ENCODE measurements around the gene OOSP4B.
"Not testable (repeated sequence)": the region's sequence is repeated elsewhere in the genome, so short reads cannot be mapped to it uniquely, and the experiment has no call there.

OOSP4B gene

DNA sequence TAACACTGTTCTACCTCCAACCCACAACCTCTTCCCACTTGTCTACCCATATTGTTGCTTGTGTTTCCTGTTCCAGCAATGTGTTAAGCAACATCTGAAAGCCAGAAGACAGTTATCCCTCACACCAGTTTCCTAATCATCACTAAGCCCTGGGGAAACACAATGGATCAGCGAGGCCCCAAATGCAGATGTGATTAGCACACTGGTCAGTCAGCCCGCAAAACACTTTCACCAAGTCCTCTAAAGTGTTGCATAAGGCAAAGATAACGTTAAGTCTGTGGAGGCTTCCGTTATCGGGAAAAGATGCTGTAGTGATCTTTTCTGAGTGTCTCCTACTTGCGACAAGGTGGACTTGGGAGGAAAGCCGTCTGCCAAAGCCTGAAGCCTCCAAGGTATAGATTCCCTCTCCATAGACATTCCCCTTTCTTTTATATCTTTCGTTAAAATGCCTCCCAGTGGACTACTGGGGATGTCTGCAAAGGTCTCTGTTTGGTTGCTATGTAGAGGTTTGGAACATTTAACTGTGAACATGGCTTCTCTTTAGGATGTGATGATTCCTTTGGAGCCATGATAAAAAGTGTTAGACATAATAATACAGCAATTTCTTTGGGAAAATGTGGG, 39.5 kb downstream of the OOSP4B start, which contains the start of gene MS4A3:
TSS of gene MS4A3 (plus strand) at position 317 of the 621 bp plus-strand sequence. CDS start 4,496 bp downstream, outside the sequence.
- H3K4me1 ChIP-seq (ENCODE audit: control insufficient read depth in 2 of 2, insufficient read depth in 2 of 2, low read length in 2 of 2) = no peaks in the 10 kb centered on the region
- no peak within 1 kb of the TSS for H3K4me3 ChIP-seq (ENCODE audit: low read length in 2 of 2)
- no peak within 1 kb of the TSS for H3K27ac ChIP-seq (ENCODE audit: low read depth in 2 of 2, low read length in 2 of 2)

GRCh38 chr11:60059052-60059451, 42.1 kb downstream of the OOSP4B start:
- no peak overlapping the region for H3K4me3 ChIP-seq (ENCODE audit: low read length in 2 of 2)
- H3K27ac ChIP-seq (ENCODE audit: low read depth in 2 of 2, low read length in 2 of 2) = no peak overlapping the region

More for the DNA sequence above, 39.5 kb downstream of the OOSP4B start, which contains the start of gene MS4A3:
- H3K9ac ChIP-seq (ENCODE audit: low read depth in 1 of 2, low read length in 2 of 2) = no peak within 1 kb of the TSS
- H3K9me3 ChIP-seq (ENCODE audit: control insufficient read depth in 2 of 2, low read length in 2 of 2) = no peaks in the 10 kb centered on the region
- no peaks in the 10 kb centered on the region for H3K27me3 ChIP-seq (ENCODE audit: control insufficient read depth in 2 of 2, insufficient read depth in 2 of 2, low read length in 2 of 2)
- H3K36me3 ChIP-seq (ENCODE audit: control insufficient read depth in 2 of 2, insufficient read depth in 2 of 2, low read length in 2 of 2) = no peaks in the 10 kb centered on the region

GRCh38 chr11:60059521-60060240, 42.7 kb downstream of the OOSP4B start:
- H3K4me1 ChIP-seq (ENCODE audit: control insufficient read depth in 2 of 2, insufficient read depth in 2 of 2, low read length in 2 of 2) = no peaks in the 10 kb centered on the region
- no peaks in the 10 kb centered on the region for H3K9me3 ChIP-seq (ENCODE audit: control insufficient read depth in 2 of 2, low read length in 2 of 2)
- no peak overlapping the region for H3K4me3 ChIP-seq (ENCODE audit: low read length in 2 of 2)
- no peak overlapping the region for H3K9ac ChIP-seq (ENCODE audit: low read depth in 1 of 2, low read length in 2 of 2)
- H3K27ac ChIP-seq (ENCODE audit: low read depth in 2 of 2, low read length in 2 of 2) = no peak overlapping the region
- H3K36me3 ChIP-seq (ENCODE audit: control insufficient read depth in 2 of 2, insufficient read depth in 2 of 2, low read length in 2 of 2) = no peaks in the 10 kb centered on the region
- no peaks in the 10 kb centered on the region for H3K27me3 ChIP-seq (ENCODE audit: control insufficient read depth in 2 of 2, insufficient read depth in 2 of 2, low read length in 2 of 2)

More at GRCh38 chr11:60059052-60059451, 42.1 kb downstream of the OOSP4B start:
- H3K9ac ChIP-seq (ENCODE audit: low read depth in 1 of 2, low read length in 2 of 2) = no peak overlapping the region
- H3K27me3 ChIP-seq (ENCODE audit: control insufficient read depth in 2 of 2, insufficient read depth in 2 of 2, low read length in 2 of 2) = no peaks in the 10 kb centered on the region
- no peaks in the 10 kb centered on the region for H3K9me3 ChIP-seq (ENCODE audit: control insufficient read depth in 2 of 2, low read length in 2 of 2)
- no peaks in the 10 kb centered on the region for H3K36me3 ChIP-seq (ENCODE audit: control insufficient read depth in 2 of 2, insufficient read depth in 2 of 2, low read length in 2 of 2)
- no peaks in the 10 kb centered on the region for H3K4me1 ChIP-seq (ENCODE audit: control insufficient read depth in 2 of 2, insufficient read depth in 2 of 2, low read length in 2 of 2)

- H3K9ac ChIP-seq (ENCODE audit: low read depth in 1 of 2, low read length in 2 of 2) = no peak overlapping the region
- no peak overlapping the region for H3K27ac ChIP-seq (ENCODE audit: low read depth in 2 of 2, low read length in 2 of 2)
- no peaks in the 10 kb centered on the region for H3K4me1 ChIP-seq (ENCODE audit: control insufficient read depth in 2 of 2, insufficient read depth in 2 of 2, low read length in 2 of 2)
- H3K36me3 ChIP-seq (ENCODE audit: control insufficient read depth in 2 of 2, insufficient read depth in 2 of 2, low read length in 2 of 2) = no peaks in the 10 kb centered on the region
- H3K4me3 ChIP-seq (ENCODE audit: low read length in 2 of 2) = no peak overlapping the region
- H3K9me3 ChIP-seq (ENCODE audit: control insufficient read depth in 2 of 2, low read length in 2 of 2) = no peaks in the 10 kb centered on the region
- H3K27me3 ChIP-seq (ENCODE audit: control insufficient read depth in 2 of 2, insufficient read depth in 2 of 2, low read length in 2 of 2) = no peaks in the 10 kb centered on the region
These were observed 47.1 kb downstream of the OOSP4B start for GRCh38 chr11:60064111-60064510.

GRCh38 chr11:60065801-60066200, 48.8 kb downstream of the OOSP4B start:
- no peak overlapping the region for H3K9ac ChIP-seq (ENCODE audit: low read depth in 1 of 2, low read length in 2 of 2)
- no peaks in the 10 kb centered on the region for H3K9me3 ChIP-seq (ENCODE audit: control insufficient read depth in 2 of 2, low read length in 2 of 2)
- no peak overlapping the region for H3K27ac ChIP-seq (ENCODE audit: low read depth in 2 of 2, low read length in 2 of 2)
- H3K27me3 ChIP-seq (ENCODE audit: control insufficient read depth in 2 of 2, insufficient read depth in 2 of 2, low read length in 2 of 2) = no peaks in the 10 kb centered on the region
- H3K4me3 ChIP-seq (ENCODE audit: low read length in 2 of 2) = no peak overlapping the region
- H3K4me1 ChIP-seq (ENCODE audit: control insufficient read depth in 2 of 2, insufficient read depth in 2 of 2, low read length in 2 of 2) = no peaks in the 10 kb centered on the region
- no peaks in the 10 kb centered on the region for H3K36me3 ChIP-seq (ENCODE audit: control insufficient read depth in 2 of 2, insufficient read depth in 2 of 2, low read length in 2 of 2)

DNA sequence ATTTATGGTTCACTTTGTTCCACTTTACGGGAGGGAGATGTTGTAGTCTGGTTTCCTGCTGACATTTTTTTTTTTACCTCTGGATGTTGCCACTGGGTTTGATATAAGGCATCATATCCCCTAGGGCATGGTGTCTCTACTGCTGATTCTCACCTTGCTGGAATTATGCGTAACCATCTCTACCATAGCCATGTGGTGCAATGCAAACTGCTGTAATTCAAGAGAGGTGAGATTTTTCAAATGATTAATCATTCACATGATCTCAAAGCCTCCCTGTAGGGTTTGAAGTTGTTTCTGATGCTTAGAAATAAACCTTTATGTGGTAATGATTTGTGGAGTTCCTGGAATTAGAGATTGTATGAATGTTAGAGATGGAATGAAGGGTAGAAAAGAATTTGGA, 52.5 kb downstream of the OOSP4B start:
- Histone ChIP-seq H3K4me3 (ENCODE audit: low read length in 2 of 2) (no peak overlapping the region), H3K4me1 (ENCODE audit: control insufficient read depth in 2 of 2, insufficient read depth in 2 of 2, low read length in 2 of 2) (no peaks in the 10 kb centered on the region), H3K9me3 (ENCODE audit: control insufficient read depth in 2 of 2, low read length in 2 of 2) (no peaks in the 10 kb centered on the region), H3K9ac (ENCODE audit: low read depth in 1 of 2, low read length in 2 of 2) (no peak overlapping the region), H3K36me3 (ENCODE audit: control insufficient read depth in 2 of 2, insufficient read depth in 2 of 2, low read length in 2 of 2) (no peaks in the 10 kb centered on the region), H3K27ac (ENCODE audit: low read depth in 2 of 2, low read length in 2 of 2) (no peak overlapping the region), H3K27me3 (ENCODE audit: control insufficient read depth in 2 of 2, insufficient read depth in 2 of 2, low read length in 2 of 2) (no peaks in the 10 kb centered on the region)

- not testable (repeated sequence) for H3K27ac ChIP-seq (ENCODE audit: low read depth in 2 of 2, low read length in 2 of 2); H3K9me3 ChIP-seq (ENCODE audit: control insufficient read depth in 2 of 2, low read length in 2 of 2); H3K27me3 ChIP-seq (ENCODE audit: control insufficient read depth in 2 of 2, insufficient read depth in 2 of 2, low read length in 2 of 2); H3K4me3 ChIP-seq (ENCODE audit: low read length in 2 of 2); H3K4me1 ChIP-seq (ENCODE audit: control insufficient read depth in 2 of 2, insufficient read depth in 2 of 2, low read length in 2 of 2); H3K36me3 ChIP-seq (ENCODE audit: control insufficient read depth in 2 of 2, insufficient read depth in 2 of 2, low read length in 2 of 2); H3K9ac ChIP-seq (ENCODE audit: low read depth in 1 of 2, low read length in 2 of 2)
These were observed 54.7 kb downstream of the OOSP4B start for GRCh38 chr11:60071644-60072043.

DNA sequence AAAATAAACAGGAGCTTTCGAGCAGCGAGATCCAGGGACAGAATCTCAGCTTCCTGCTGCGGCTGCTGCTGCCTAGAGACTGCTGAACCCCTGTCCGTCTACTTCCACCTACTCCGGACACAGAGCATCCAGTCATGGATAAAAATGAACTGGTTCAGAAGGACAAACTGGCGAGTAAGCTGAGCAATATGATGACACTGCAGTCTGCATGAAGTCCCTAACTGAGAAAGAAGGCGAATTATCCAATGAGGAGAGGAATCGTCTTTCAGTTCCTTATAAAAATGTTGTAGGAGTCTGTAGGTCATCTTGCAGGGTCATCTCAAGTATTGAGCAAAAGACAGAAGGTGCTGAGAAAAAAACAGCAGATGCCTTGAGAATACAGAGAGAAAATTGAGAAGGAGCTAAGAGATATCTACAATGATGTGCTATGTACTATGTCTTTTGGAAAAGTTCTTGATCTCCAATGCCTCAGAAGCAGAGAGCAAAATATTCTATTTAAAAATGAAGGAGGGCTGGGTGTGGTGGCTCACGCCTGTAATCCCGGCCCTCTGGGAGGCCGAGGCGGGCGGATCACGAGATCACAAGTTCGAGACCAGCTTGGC, 60.3 kb downstream of the OOSP4B start:
- Histone ChIP-seq H3K36me3 (ENCODE audit: control insufficient read depth in 2 of 2, insufficient read depth in 2 of 2, low read length in 2 of 2) (no peaks in the 10 kb centered on the region), H3K9me3 (ENCODE audit: control insufficient read depth in 2 of 2, low read length in 2 of 2) (no peaks in the 10 kb centered on the region), H3K27ac (ENCODE audit: low read depth in 2 of 2, low read length in 2 of 2) (no peak overlapping the region), H3K9ac (ENCODE audit: low read depth in 1 of 2, low read length in 2 of 2) (no peak overlapping the region), H3K4me3 (ENCODE audit: low read length in 2 of 2) (no peak overlapping the region), H3K4me1 (ENCODE audit: control insufficient read depth in 2 of 2, insufficient read depth in 2 of 2, low read length in 2 of 2) (no peaks in the 10 kb centered on the region), H3K27me3 (ENCODE audit: control insufficient read depth in 2 of 2, insufficient read depth in 2 of 2, low read length in 2 of 2) (no peaks in the 10 kb centered on the region)

DNA sequence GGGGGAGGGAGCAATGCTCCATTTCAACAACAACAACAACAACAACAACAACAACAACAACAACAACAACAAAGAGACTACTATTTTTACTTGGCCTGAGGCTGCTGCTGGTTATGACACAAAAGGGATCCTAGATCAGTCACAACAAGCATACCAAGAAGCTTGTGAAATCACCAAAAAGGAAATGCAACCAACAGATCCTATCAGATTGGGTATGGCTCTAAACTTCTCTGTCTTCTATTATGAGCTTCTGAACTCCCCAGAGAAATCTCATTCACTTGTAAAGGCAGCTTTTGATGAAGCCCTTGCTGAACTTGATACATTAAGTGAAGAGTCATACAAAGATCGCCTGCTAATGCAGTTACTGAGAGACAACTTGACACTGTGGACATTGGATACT, 61.0 kb downstream of the OOSP4B start:
- H3K27ac ChIP-seq (ENCODE audit: low read depth in 2 of 2, low read length in 2 of 2) = no peak overlapping the region
- no peak overlapping the region for H3K4me3 ChIP-seq (ENCODE audit: low read length in 2 of 2)
- H3K9ac ChIP-seq (ENCODE audit: low read depth in 1 of 2, low read length in 2 of 2) = no peak overlapping the region
- no peaks in the 10 kb centered on the region for H3K4me1 ChIP-seq (ENCODE audit: control insufficient read depth in 2 of 2, insufficient read depth in 2 of 2, low read length in 2 of 2)
- H3K9me3 ChIP-seq (ENCODE audit: control insufficient read depth in 2 of 2, low read length in 2 of 2) = no peaks in the 10 kb centered on the region
- H3K36me3 ChIP-seq (ENCODE audit: control insufficient read depth in 2 of 2, insufficient read depth in 2 of 2, low read length in 2 of 2) = no peaks in the 10 kb centered on the region
- no peaks in the 10 kb centered on the region for H3K27me3 ChIP-seq (ENCODE audit: control insufficient read depth in 2 of 2, insufficient read depth in 2 of 2, low read length in 2 of 2)

GRCh38 chr11:60078745-60079144, 61.8 kb downstream of the OOSP4B start:
- H3K4me3 ChIP-seq (ENCODE audit: low read length in 2 of 2) = no peak overlapping the region
- no peaks in the 10 kb centered on the region for H3K27me3 ChIP-seq (ENCODE audit: control insufficient read depth in 2 of 2, insufficient read depth in 2 of 2, low read length in 2 of 2)
- H3K9ac ChIP-seq (ENCODE audit: low read depth in 1 of 2, low read length in 2 of 2) = no peak overlapping the region
- no peaks in the 10 kb centered on the region for H3K9me3 ChIP-seq (ENCODE audit: control insufficient read depth in 2 of 2, low read length in 2 of 2)
- no peak overlapping the region for H3K27ac ChIP-seq (ENCODE audit: low read depth in 2 of 2, low read length in 2 of 2)
- no peaks in the 10 kb centered on the region for H3K36me3 ChIP-seq (ENCODE audit: control insufficient read depth in 2 of 2, insufficient read depth in 2 of 2, low read length in 2 of 2)
- no peaks in the 10 kb centered on the region for H3K4me1 ChIP-seq (ENCODE audit: control insufficient read depth in 2 of 2, insufficient read depth in 2 of 2, low read length in 2 of 2)

Data from mucosa of rectum (tissue), 2 donors.